H1 (cell line): ENCODE measurements around the gene MEGF9. TPM values are rescaled to one million over a fixed set of nuclear protein-coding genes. Genes with fewer than 3 reads are reported as not detected.

ENCODE experiments used
- CTCF ChIA-PET: fragments of 300-600 bp; sonication (Branson Sonifier 250); formaldehyde crosslinking; loops from one replicate; lab custom pipeline; 2021; ENCODE audit not compliant: partially characterized antibody; lab: Charles Lee
- POLR2A ChIA-PET: fragments of 300-600 bp; sonication (Branson Sonifier 250); formaldehyde crosslinking; loops from one replicate; lab custom pipeline; 2021; ENCODE audit warnings: inconsistent platforms; ENCODE audit not compliant: partially characterized antibody; lab: Charles Lee
- DNase-seq, 2 experiments: peaks; one replicate each; pipeline versions ENCODE4 v3.0.0 to v3.0.0-alpha.2; 2010 to 2022; ENCODE audit warnings: low spot score in 2 of 2, low read depth in 1 of 2, mixed read lengths in 1 of 2
- FAIRE-seq: peaks from 2 replicates; lab custom pipeline; 2011; peaks lifted over from hg19 to GRCh38; lab: Jason Lieb, UNC
- H2AFZ ChIP-seq: 2 replicates; pipeline ENCODE4 v1.8.1; 2012; ENCODE audit warnings: low read length, inconsistent platforms
- H2AK5ac ChIP-seq: 2 replicates; pipeline ENCODE4 v1.6.1; 2013; ENCODE audit warnings: low read depth, low read length
- H2BK120ac ChIP-seq: replicated peaks from 2 replicates; pipeline ENCODE3; 2013; ENCODE audit warnings: low read depth, low read length, inconsistent platforms
- H2BK12ac ChIP-seq: 2 replicates; pipeline ENCODE4 v1.6.1; 2013; ENCODE audit warnings: low read depth, low read length
- H2BK15ac ChIP-seq: 2 replicates; pipeline ENCODE4 v1.6.1; 2013; ENCODE audit warnings: low read length
- H2BK20ac ChIP-seq: 2 replicates; pipeline ENCODE4 v1.6.1; 2013; ENCODE audit warnings: low read length
- H2BK5ac ChIP-seq: 2 replicates; pipeline ENCODE4 v1.6.1; 2013; ENCODE audit warnings: low read depth, low read length
- H3K14ac ChIP-seq: 2 replicates; pipeline ENCODE4 v1.6.1; 2013; ENCODE audit warnings: inconsistent platforms; ENCODE audit not compliant: insufficient read length
- H3K18ac ChIP-seq: 2 replicates; pipeline ENCODE4 v1.6.1; 2013; ENCODE audit warnings: low read length; ENCODE audit errors: extremely low read depth
- H3K23ac ChIP-seq: 2 replicates; pipeline ENCODE4 v1.6.1; 2013; ENCODE audit warnings: inconsistent platforms; ENCODE audit not compliant: insufficient read length
- H3K23me2 ChIP-seq: 2 replicates; pipeline ENCODE4 v1.6.1; 2013; ENCODE audit warnings: low read depth, low read length
- H3K27ac ChIP-seq: 2 replicates; pipeline ENCODE4 v1.6.1; 2011; ENCODE audit warnings: low read depth, low read length, inconsistent platforms
- H3K27me3 ChIP-seq, 4 experiments: replicated peaks in 1 of 4; 1 replicate in 1 of 4; 2 replicates in 3 of 4; pipeline versions ENCODE4 v1.6.1 to v1.8.1; 2011 to 2013; ENCODE audit warnings: low read length in 3 of 4, mild to moderate bottlenecking in 3 of 4, inconsistent platforms in 2 of 4, mixed read lengths in 2 of 4, moderate library complexity in 1 of 4; ENCODE audit not compliant: control insufficient read depth in 3 of 4, insufficient read depth in 3 of 4; ENCODE audit errors: extremely low read depth in 1 of 4
- H3K36me3 ChIP-seq, 4 experiments: 2 replicates each; pipeline versions ENCODE4 v1.6.1 to v1.8.1; 2011 to 2013; ENCODE audit warnings: mild to moderate bottlenecking in 4 of 4, low read length in 3 of 4, moderate library complexity in 2 of 4, control low read depth in 1 of 4, inconsistent platforms in 1 of 4; ENCODE audit not compliant: insufficient read depth in 4 of 4, control insufficient read depth in 2 of 4
- H3K4ac ChIP-seq: replicated peaks from 2 replicates; pipeline ENCODE3; 2013; ENCODE audit warnings: low read length, low read depth, mixed read lengths, inconsistent platforms; ENCODE audit not compliant: insufficient read length
- H3K4me1 ChIP-seq, 4 experiments: replicated peaks in 1 of 4; 1 replicate in 1 of 4; 2 replicates in 3 of 4; pipeline versions ENCODE4 v1.6.1 to v1.8.1; 2011 to 2013; ENCODE audit warnings: low read length in 3 of 4, inconsistent platforms in 2 of 4, mixed read lengths in 1 of 4; ENCODE audit not compliant: insufficient read depth in 4 of 4, control insufficient read depth in 3 of 4
- H3K4me2 ChIP-seq, 2 experiments: 2 replicates each; pipeline versions ENCODE4 v1.6.1 to v1.8.1; 2011 to 2013; ENCODE audit warnings: low read depth in 2 of 2, low read length in 2 of 2, control low read depth in 1 of 2, inconsistent platforms in 1 of 2, mild to moderate bottlenecking in 1 of 2; ENCODE audit not compliant: insufficient read depth in 1 of 2
- H3K4me3 ChIP-seq, 4 experiments: fragments of 200-600, 300-600 bp in 1 of 4; sonication (generic), shearing (Covaris generic), sonication (Bioruptor Twin) in 1 of 4; 2 replicates each; pipeline versions ENCODE4 v1.5.1 to v1.8.1; 2011 to 2016; ENCODE audit warnings: low read length in 4 of 4, low read depth in 3 of 4, control low read depth in 2 of 4, inconsistent platforms in 2 of 4, mild to moderate bottlenecking in 2 of 4, mixed read lengths in 1 of 4, moderate library complexity in 1 of 4; ENCODE audit not compliant: insufficient read depth in 2 of 4; ENCODE audit errors: extremely low read depth in 1 of 4
- H3K56ac ChIP-seq: replicated peaks from 2 replicates; pipeline ENCODE3; 2013; ENCODE audit warnings: low read depth, mild to moderate bottlenecking, mixed read lengths, low read length, inconsistent platforms; ENCODE audit not compliant: insufficient read length
- H3K79me1 ChIP-seq: 2 replicates; pipeline ENCODE4 v1.6.1; 2013; ENCODE audit warnings: low read depth, low read length, control low read depth
- H3K79me2 ChIP-seq, 2 experiments: 2 replicates each; pipeline versions ENCODE4 v1.6.1 to v1.8.1; 2012 to 2013; ENCODE audit warnings: low read length in 2 of 2, mild to moderate bottlenecking in 2 of 2, inconsistent platforms in 1 of 2; ENCODE audit not compliant: insufficient read depth in 2 of 2, control insufficient read depth in 1 of 2
- H3K9ac ChIP-seq, 4 experiments: replicated peaks in 1 of 4; 1 replicate in 1 of 4; 2 replicates in 3 of 4; pipeline versions ENCODE4 v1.6.1 to v1.8.1; 2011 to 2013; ENCODE audit warnings: low read depth in 3 of 4, low read length in 3 of 4, control low read depth in 2 of 4, mild to moderate bottlenecking in 2 of 4, moderate library complexity in 2 of 4, inconsistent platforms in 1 of 4; ENCODE audit errors: extremely low read depth in 1 of 4
- H3K9me3 ChIP-seq, 2 experiments: 2 replicates each; pipeline versions ENCODE4 v1.6.1 to v1.8.1; 2012 to 2013; ENCODE audit warnings: mild to moderate bottlenecking in 2 of 2, moderate library complexity in 2 of 2, control low read depth in 1 of 2, inconsistent platforms in 1 of 2, low read depth in 1 of 2, low read length in 1 of 2, mixed read lengths in 1 of 2; ENCODE audit not compliant: insufficient read depth in 2 of 2
- H4K20me1 ChIP-seq, 2 experiments: replicated peaks in 1 of 2; 2 replicates each; pipeline versions ENCODE3 to v1.8.1; 2011 to 2013; ENCODE audit warnings: inconsistent platforms in 2 of 2, low read length in 2 of 2, mild to moderate bottlenecking in 1 of 2; ENCODE audit not compliant: insufficient read depth in 2 of 2, control insufficient read depth in 1 of 2
- H4K5ac ChIP-seq: 2 replicates; pipeline ENCODE4 v1.6.1; 2013; ENCODE audit warnings: low read length, low read depth, mixed read lengths, inconsistent platforms; ENCODE audit not compliant: insufficient read length
- H4K8ac ChIP-seq: 2 replicates; pipeline ENCODE4 v1.8.0; 2013; ENCODE audit warnings: mild to moderate bottlenecking, moderate library complexity, low read length, inconsistent platforms; ENCODE audit not compliant: insufficient read depth; ENCODE audit errors: extremely low read depth
- H4K91ac ChIP-seq: replicated peaks from 2 replicates; pipeline ENCODE3; 2013; ENCODE audit warnings: low read length, mixed read lengths, inconsistent platforms; ENCODE audit not compliant: insufficient read length
- ATF3 ChIP-seq: IDR thresholded peaks from 2 replicates; pipeline ENCODE4 v1.6.1; 2011; ENCODE audit warnings: low read depth, mild to moderate bottlenecking, low read length; ENCODE audit not compliant: insufficient read depth
- E2F6 ChIP-seq: IDR thresholded peaks from 2 replicates; pipeline ENCODE4 v1.6.1; 2012; ENCODE audit warnings: inconsistent platforms
- HDAC2 ChIP-seq, 2 experiments: fragments of 300-600 bp in 1 of 2; sonication (generic) in 1 of 2; IDR thresholded peaks; 2 replicates each; pipeline ENCODE4 v1.6.1; 2011 to 2012; ENCODE audit warnings: low read depth in 2 of 2, low read length in 2 of 2, mild to moderate bottlenecking in 2 of 2, moderate library complexity in 2 of 2, borderline replicate concordance in 1 of 2, inconsistent platforms in 1 of 2
- JUND ChIP-seq: IDR thresholded peaks from 2 replicates; pipeline ENCODE4 v1.6.1; 2011; ENCODE audit warnings: mild to moderate bottlenecking, improper control_type of control experiment, low read length
- KDM5A ChIP-seq: fragments of 200-600 bp; IDR thresholded peaks from 2 replicates; pipeline ENCODE4 v1.7.1; 2012; ENCODE audit warnings: mild to moderate bottlenecking, low read length, inconsistent platforms, mixed read lengths
- WGBS, 2 experiments: shearing (Covaris generic) in 1 of 2; methylation state at CpG; one replicate each; pipeline versions ENCODE4 v1.1.6 to v1.1.7; 2013 to 2015; ENCODE audit warnings: low lambda C conversion rate in 2 of 2, mixed read lengths in 2 of 2, inconsistent platforms in 1 of 2, low coverage in 1 of 2, missing lambda C conversion rate in 1 of 2; ENCODE audit not compliant: insufficient replicate concordance in 2 of 2, insufficient coverage in 1 of 2, insufficient read length in 1 of 2; ENCODE audit errors: extremely low coverage in 1 of 2, missing lambda C conversion rate in 1 of 2; 5-methylcytosine and 5-hydroxymethylcytosine counted together
- polyA plus RNA-seq, 7 experiments: library from polyadenylated mRNA; depleted of rRNA in 3 of 7; stranded (reverse) in 5 of 7; unstranded in 2 of 7; fragments of >200 nt in 5 of 7; fragments of 200-250 nt in 2 of 7; gene quantifications; 1 replicate in 5 of 7; 2 replicates in 1 of 7; 4 replicates in 1 of 7; pipeline versions ENCODE4 v1.2.1 to v1.2.3, GENCODE V29; 2011 to 2013; ENCODE audit warnings: missing spikeins in 2 of 7, mixed read lengths in 2 of 7
- total RNA-seq: library from RNA; stranded (reverse); fragmentation: NEBNext Ultra II Directional; extraction: Animal tissue kit (Norgen Biotek cat#: 25700); gene quantifications from 2 replicates; pipeline ENCODE4 v1.2.1, GENCODE V29; 2021

Gene MEGF9
- total and polyA plus RNA-seq, 2 of the 8 experiments (the other 6 are each of a cell fraction or from before 2014, with no cell fraction given): 0.45 to 1.8 TPM

DNA sequence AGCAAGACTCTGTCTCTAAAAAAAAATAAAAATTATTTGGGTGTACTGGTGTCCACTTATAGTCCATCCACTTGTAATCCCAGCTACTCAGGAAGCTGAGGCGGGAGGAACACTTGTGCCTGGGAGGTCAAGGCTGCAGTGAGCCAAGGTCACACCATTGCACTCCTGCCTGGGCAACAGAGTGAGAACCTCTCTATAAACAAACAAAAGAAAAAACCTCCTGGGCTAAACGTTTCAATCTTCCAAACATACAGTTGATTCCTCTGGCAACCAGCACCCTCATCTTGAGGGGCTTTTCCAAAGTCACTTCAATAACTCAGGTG, 120.4 kb downstream of the MEGF9 start:
- H2BK12ac ChIP-seq: no peak overlapping the region
- H3K36me3 ChIP-seq: no peaks in the 10 kb centered on the region
- H3K9me3 ChIP-seq: no peaks in the 10 kb centered on the region
- H3K4ac ChIP-seq: no peak overlapping the region
- no peak overlapping the region for H3K14ac ChIP-seq
- no peaks in the 10 kb centered on the region for H3K27me3 ChIP-seq
- H3K18ac ChIP-seq: no peak overlapping the region
- H2BK120ac ChIP-seq: no peak overlapping the region
- no peak overlapping the region for H3K9ac ChIP-seq
- H3K56ac ChIP-seq: no peak overlapping the region
- POLR2A ChIA-PET: no interaction called here
- H3K4me3 ChIP-seq: no peak overlapping the region
- no peak overlapping the region for H3K23ac ChIP-seq
- no peaks in the 10 kb centered on the region for H3K79me2 ChIP-seq
- H3K27ac ChIP-seq: no peak overlapping the region
- H3K4me1 ChIP-seq: no peaks in the 10 kb centered on the region
- no peak for FAIRE-seq
- no peak overlapping the region for H3K4me2 ChIP-seq
- no peak overlapping the region for H2AK5ac ChIP-seq
- no peak overlapping the region for H4K5ac ChIP-seq
- H2BK15ac ChIP-seq: no peak overlapping the region
- TF ChIP-seq E2F6 (no peak), KDM5A (no peak), ATF3 (no peak), HDAC2 (IDR thresholded peaks at IDR 0.05; ENCODE audit: borderline replicate concordance in 1 of 2, low read depth in 2 of 2, low read length in 2 of 2) (no peak), JUND (no peak)
- TF ChIP-seq, all 59 proteins: peak for 0
- CTCF ChIA-PET: interaction anchor here (0.7 kb wide), 1 partner anchor 19 kb away, joined by 3 read pairs; no protein-coding TSS in a partner anchor
- H4K20me1 ChIP-seq: no peaks in the 10 kb centered on the region
- no peak for DNase-seq
- H4K8ac ChIP-seq: no peak overlapping the region
- no peak overlapping the region for H4K91ac ChIP-seq
- H3K79me1 ChIP-seq: no peaks in the 10 kb centered on the region
- no peak overlapping the region for H2BK20ac ChIP-seq
- H3K23me2 ChIP-seq: no peaks in the 10 kb centered on the region; the same call in 1 of the 2 replicates
- no peak overlapping the region for H2BK5ac ChIP-seq
- no peak overlapping the region for H2AFZ ChIP-seq
- 74% methylated on average over 2 of the region's 2 CpGs; no CpG with 5 or more reads in 1 of the 2 experiments for WGBS, 2 experiments
